ENCODE data around the gene EEFSEC. TPM values are rescaled to one million over a fixed set of nuclear protein-coding genes. Genes with fewer than 3 reads are reported as not detected.

EEFSEC gene
- total RNA-seq, 1 experiment from 2014 or later: 14.6 TPM

- H3K36me3 Mint-ChIP-seq (ENCODE audit: insufficient read depth, unreplicated experiment): no peaks in the 10 kb centered on the region
- ChIA-PET CTCF (interaction anchor here (0.6 kb wide), 1 partner anchor 570 kb away, joined by 3 read pairs; no protein-coding TSS in a partner anchor), POLR2A (no interaction called here)
- H3K27me3 Mint-ChIP-seq (ENCODE audit: insufficient read depth, unreplicated experiment): no peaks in the 10 kb centered on the region
- BruUV-seq (replicated peaks): no TSS peak
- no peak for DNase-seq (ENCODE audit: unreplicated experiment)
- H3K27ac Mint-ChIP-seq (ENCODE audit: low read depth, unreplicated experiment): no peak overlapping the region
- no peak overlapping the region for H3K4me3 Mint-ChIP-seq (ENCODE audit: unreplicated experiment)
- intact Hi-C loops (cut with micrococcal nuclease): no loop called here
- no peaks in the 10 kb centered on the region for H3K9me3 Mint-ChIP-seq (ENCODE audit: unreplicated experiment)
- H3K4me1 Mint-ChIP-seq (ENCODE audit: insufficient read depth, unreplicated experiment): no peaks in the 10 kb centered on the region
- no peak for TF ChIP-seq CTCF (IDR thresholded peaks at IDR 0.05; ENCODE audit: unreplicated experiment)
Observed at GRCh38 chr3:128400671-128401070, 247.4 kb downstream of the EEFSEC start.

DNA sequence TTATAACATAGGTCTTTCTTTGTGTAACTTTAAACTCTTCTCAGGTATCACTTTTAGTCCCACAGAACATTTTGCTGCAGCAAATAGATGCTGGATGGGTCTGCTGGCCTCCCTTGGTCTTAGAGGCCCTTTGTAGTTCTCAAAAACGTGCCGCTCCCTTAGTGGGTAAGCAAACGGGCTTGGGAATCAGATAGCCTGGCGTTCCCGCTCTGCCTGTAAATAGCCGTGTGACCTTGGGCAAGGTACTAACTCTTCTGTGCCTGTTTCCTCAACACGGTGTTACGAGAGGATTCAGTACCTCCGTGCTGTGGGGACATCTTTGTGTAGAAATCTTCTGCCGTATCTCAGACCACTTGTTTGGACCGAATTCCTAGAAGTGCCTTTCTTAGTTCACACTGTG is 249.0 kb downstream of the EEFSEC start:
- H3K36me3 Mint-ChIP-seq (ENCODE audit: insufficient read depth, unreplicated experiment): no peaks in the 10 kb centered on the region
- intact Hi-C loops (cut with micrococcal nuclease): no loop called here
- BruUV-seq (replicated peaks): no TSS peak
- no peaks in the 10 kb centered on the region for H3K9me3 Mint-ChIP-seq (ENCODE audit: unreplicated experiment)
- DNase-seq (ENCODE audit: unreplicated experiment): no peak
- no peaks in the 10 kb centered on the region for H3K4me1 Mint-ChIP-seq (ENCODE audit: insufficient read depth, unreplicated experiment)
- H3K4me3 Mint-ChIP-seq (ENCODE audit: unreplicated experiment): no peak overlapping the region
- POLR2A ChIA-PET: no interaction called here
- H3K27ac Mint-ChIP-seq (ENCODE audit: low read depth, unreplicated experiment): no peak overlapping the region
- no peak for TF ChIP-seq CTCF (IDR thresholded peaks at IDR 0.05; ENCODE audit: unreplicated experiment)
- H3K27me3 Mint-ChIP-seq (ENCODE audit: insufficient read depth, unreplicated experiment): no peaks in the 10 kb centered on the region
- CTCF ChIA-PET: interaction anchor here (0.6 to 0.7 kb wide), 2 partner anchors 127 to 711 kb away, joined by 4 read pairs; no protein-coding TSS in a partner anchor

DNA sequence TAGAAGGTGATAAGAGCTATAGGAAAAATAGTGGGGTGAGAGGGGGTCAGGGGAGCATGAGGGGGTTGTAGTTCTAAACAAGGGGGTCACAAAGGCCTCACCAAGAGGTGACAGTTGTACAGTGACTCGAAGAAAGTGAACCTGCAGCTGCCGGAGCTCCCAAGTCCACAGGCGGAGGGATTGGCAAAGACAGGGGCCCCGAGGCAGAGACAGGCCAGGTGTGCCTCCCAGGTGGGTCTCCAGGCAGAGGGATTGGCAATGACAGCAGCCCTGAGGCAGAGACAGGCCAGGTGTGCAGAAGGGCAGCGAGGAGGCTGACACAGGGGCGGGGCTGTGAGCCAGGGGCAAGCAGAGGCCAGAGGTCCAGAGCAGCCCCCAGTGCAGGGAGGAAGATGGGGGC is 249.7 kb downstream of the EEFSEC start:
- H3K36me3 Mint-ChIP-seq (ENCODE audit: insufficient read depth, unreplicated experiment): no peaks in the 10 kb centered on the region
- H3K27me3 Mint-ChIP-seq (ENCODE audit: insufficient read depth, unreplicated experiment): no peaks in the 10 kb centered on the region
- H3K9me3 Mint-ChIP-seq (ENCODE audit: unreplicated experiment): no peaks in the 10 kb centered on the region
- no peak for TF ChIP-seq CTCF (IDR thresholded peaks at IDR 0.05; ENCODE audit: unreplicated experiment)
- no TSS peak for BruUV-seq (replicated peaks)
- H3K4me1 Mint-ChIP-seq (ENCODE audit: insufficient read depth, unreplicated experiment): no peaks in the 10 kb centered on the region
- H3K4me3 Mint-ChIP-seq (ENCODE audit: unreplicated experiment): no peak overlapping the region
- ChIA-PET POLR2A (no interaction called here), CTCF (interaction anchor here (0.6 to 0.7 kb wide), 2 partner anchors 126 to 711 kb away, joined by 4 read pairs; no protein-coding TSS in a partner anchor)
- no peak for DNase-seq (ENCODE audit: unreplicated experiment)
- intact Hi-C loops (cut with micrococcal nuclease): no loop called here
- no peak overlapping the region for H3K27ac Mint-ChIP-seq (ENCODE audit: low read depth, unreplicated experiment)

DNA sequence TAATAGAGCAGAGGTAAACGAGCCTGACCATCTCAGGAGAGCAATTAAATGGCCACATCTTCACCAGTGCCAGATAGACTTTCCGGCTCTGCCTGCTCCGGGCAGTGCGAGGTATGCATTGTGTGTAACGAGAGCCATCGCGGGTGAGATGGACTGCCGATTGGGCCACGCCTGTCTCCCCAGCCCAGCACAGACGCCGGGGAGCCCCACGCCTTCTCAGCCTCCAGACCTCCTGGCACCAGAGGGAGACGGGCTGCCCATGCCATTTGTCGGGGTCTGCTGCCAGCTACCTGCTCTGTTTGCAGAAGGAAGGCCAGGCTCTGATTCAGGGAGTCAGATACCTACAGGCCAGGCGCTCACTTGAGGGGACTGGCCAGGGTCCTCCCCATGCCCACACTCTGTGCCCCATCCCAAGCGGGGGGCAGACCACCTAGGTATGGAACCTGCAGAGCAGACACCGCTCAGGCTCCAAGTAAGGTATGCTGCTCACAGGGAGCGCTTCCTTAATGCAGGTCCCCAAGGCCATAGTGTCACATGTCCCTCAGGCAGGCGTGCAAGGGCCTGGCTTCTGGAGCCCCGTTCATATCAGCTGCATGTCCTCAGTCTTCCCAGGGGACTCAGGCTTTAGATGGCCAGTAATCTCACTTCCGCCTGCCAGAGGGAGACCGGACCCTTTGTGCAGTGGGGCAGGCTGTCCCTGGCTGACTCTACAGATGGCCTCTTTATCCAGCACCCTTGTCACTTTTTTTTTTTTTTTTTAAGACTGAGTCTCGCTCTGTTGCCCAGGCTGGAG is 251.2 kb downstream of the EEFSEC start:
- H3K9me3 Mint-ChIP-seq (ENCODE audit: unreplicated experiment): no peaks in the 10 kb centered on the region
- no peaks in the 10 kb centered on the region for H3K36me3 Mint-ChIP-seq (ENCODE audit: insufficient read depth, unreplicated experiment)
- no peak for TF ChIP-seq CTCF (IDR thresholded peaks at IDR 0.05; ENCODE audit: unreplicated experiment)
- no peaks in the 10 kb centered on the region for H3K27me3 Mint-ChIP-seq (ENCODE audit: insufficient read depth, unreplicated experiment)
- POLR2A ChIA-PET: interaction anchor here (0.7 kb wide), 1 partner anchor 457 kb away, joined by 3 read pairs; no protein-coding TSS in a partner anchor
- no peaks in the 10 kb centered on the region for H3K4me1 Mint-ChIP-seq (ENCODE audit: insufficient read depth, unreplicated experiment)
- no peak for DNase-seq (ENCODE audit: unreplicated experiment)
- CTCF ChIA-PET: no interaction called here
- intact Hi-C loops (cut with micrococcal nuclease): no loop called here
- H3K4me3 Mint-ChIP-seq (ENCODE audit: unreplicated experiment): no peak overlapping the region
- BruUV-seq (replicated peaks): no TSS peak
- no peak overlapping the region for H3K27ac Mint-ChIP-seq (ENCODE audit: low read depth, unreplicated experiment)

Measured in MCF 10A (cell line).